ENCODE measurements around the gene RNF175.

DNA sequence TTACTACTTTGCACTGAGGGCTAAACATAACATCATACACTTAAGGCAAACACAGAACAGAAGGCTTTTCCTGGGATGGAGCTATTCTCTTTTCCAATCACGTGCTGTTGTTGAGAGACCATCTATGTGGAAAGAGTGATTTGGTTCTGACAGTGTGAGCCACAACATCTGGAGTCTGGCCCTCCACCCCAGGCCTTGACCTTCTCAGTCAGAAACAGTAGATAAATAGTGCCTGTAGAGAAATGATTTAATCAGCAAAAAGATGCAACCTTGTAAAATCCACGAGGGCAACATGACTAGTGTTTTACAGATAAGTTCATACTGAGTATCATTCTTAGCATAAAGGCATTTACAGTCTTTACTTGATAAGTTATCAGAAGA is 39.9 kb upstream of the RNF175 start:
- TF ChIP-seq POLR2A (IDR thresholded peaks at IDR 0.05; ENCODE audit: low read depth, low read length) = no peak
- no peak for TF ChIP-seq TAF1 (IDR thresholded peaks at IDR 0.05; ENCODE audit: low read depth, low read length)
- no peak for TF ChIP-seq POU2F2 (IDR thresholded peaks at IDR 0.05; ENCODE audit: low read depth, low read length)
- no peak for TF ChIP-seq POLR2AphosphoS5 (IDR thresholded peaks at IDR 0.05; ENCODE audit: low read depth, low read length)
- TF ChIP-seq SPI1 (IDR thresholded peaks at IDR 0.05; ENCODE audit: low read depth, low read length) = no peak
- TF ChIP-seq PAX5 (IDR thresholded peaks at IDR 0.05; ENCODE audit: insufficient read depth, low read length, severe bottlenecking) = no peak

Measured in GM12891 (cell line).